Activated naive CD8-positive, alpha-beta T cell treated with anti-CD3 and anti-CD28 coated beads, Interleukin-2, amount 50 U/mL, for 16 hours (primary cell): ENCODE data around the gene IMMP2L.

Source experiments
- DNase-seq: peaks from one replicate; pipeline ENCODE4 v3.0.0-alpha.2; 2020; ENCODE audit warnings: low read depth, low spot score

Gene IMMP2L

DNA sequence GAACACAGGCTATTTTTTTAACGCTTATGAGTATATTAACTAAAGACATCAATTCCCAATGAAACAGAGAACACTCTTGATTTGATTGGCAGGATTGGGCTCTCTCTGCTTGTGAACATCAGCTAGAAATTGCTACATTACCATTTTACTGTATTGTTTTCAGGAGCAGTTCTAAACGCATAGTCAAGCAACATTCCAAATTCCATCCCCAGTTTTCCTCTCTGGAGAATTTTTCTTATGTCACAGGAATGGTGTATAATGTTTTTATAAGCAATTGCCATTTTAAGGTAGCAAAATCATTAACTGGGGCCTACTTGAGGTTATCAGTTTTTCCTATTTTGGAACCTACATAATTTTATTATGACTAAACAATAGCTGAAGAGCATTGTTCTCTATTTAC is 748.3 kb downstream of the IMMP2L start:
- no peak for DNase-seq

DNA sequence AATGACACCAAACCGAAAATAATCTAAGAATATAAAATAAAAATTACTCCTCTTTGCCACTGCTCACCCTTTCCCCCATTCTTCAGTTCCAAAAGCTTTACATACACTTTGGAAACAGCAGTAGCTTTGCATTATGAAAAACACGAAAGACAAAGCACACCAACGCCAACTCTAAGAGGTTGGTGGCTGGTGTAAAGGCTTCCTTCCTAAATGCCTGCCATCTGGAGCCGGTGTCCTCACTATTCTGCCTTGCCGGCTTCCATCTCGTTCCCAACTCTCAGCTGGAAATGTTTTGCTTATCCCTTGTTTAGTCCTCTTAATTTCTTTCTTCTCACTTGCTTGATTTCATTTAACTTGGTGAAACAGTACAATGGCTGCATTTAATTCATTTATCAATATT is 752.5 kb downstream of the IMMP2L start:
- DNase-seq, result no peak

DNA sequence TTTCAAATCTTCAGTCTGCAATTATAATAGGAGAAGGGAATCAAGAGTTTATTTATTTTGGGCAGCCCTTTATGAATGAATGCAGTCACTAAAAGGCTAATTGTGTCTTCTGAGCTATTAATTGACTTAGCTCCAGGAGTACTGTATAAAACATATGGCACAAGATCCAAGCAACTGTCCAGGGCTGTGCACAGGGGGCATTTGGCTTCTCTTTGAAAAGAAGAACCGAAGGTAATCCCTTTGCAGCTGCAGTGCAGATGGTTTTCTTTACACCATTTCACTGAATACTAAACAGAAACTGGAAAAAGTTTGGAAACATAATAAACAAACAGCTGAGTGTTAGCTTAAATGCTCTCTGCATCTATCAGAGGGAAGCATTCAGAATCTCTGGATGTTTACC is 753.9 kb downstream of the IMMP2L start:
- DNase-seq, result no peak

DNA sequence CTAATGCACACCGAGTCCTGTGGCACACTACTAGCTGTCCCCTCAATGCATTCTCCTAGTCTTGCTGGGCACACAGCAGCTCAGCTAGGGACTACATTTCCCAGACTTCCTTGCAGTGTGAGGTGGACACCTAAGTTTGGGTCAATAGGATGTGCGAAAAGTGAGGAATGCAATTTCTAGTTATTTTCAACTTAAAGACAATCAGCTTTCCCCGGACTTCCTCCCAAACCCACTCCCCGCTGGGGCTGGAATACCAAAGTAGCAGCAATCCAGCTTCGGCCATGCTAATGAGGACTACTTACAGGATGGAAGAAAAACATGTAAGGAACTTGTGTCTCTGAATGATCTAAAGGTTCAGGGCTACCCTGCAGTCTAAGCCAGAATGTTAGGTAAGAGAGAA is 757.8 kb downstream of the IMMP2L start:
- no peak for DNase-seq

DNA sequence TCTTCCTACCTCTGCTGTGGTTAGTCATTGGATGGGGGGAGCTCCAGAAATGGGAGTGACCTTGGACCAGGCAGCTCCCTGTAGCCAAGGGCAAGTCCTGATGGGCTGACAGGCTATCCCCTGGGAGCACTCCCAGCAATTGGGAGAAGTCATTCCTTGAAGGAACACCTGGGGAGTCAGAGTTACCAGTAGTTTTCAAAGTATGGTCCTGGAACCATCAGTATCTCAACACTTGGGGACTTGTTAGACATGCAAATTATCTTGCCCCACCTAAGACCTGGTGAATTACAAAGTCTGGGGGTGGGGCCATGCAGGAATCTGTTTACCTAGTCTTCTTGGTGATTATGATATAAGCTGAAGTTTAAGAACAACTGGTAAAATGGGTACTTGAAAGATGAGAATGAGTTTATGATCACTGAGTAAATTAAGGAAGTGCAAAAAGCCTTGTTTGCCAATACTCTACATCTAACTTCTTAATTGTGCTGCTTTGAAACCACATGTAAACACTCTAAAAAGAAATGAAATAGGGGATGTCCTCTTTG is 758.6 kb downstream of the IMMP2L start:
- DNase-seq, result no peak

DNA sequence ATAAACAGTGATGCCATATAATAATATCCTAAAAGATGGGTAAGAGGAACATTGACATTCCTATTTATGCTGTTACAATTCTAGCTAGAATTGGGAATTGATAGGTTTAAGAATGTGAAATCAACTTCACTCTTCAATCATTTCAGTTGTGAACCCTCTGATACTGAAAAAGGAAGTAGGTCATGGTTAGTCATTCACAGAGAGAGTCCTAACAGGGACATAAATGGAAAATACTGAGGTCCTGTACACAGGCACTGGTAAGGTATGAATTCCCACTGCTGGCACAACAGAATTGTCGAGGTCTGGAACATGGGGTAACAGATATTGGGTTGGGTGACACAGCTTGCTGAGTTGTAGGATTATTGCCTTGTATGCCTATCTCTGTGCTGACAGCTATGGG is 760.8 kb downstream of the IMMP2L start:
- no peak for DNase-seq

DNA sequence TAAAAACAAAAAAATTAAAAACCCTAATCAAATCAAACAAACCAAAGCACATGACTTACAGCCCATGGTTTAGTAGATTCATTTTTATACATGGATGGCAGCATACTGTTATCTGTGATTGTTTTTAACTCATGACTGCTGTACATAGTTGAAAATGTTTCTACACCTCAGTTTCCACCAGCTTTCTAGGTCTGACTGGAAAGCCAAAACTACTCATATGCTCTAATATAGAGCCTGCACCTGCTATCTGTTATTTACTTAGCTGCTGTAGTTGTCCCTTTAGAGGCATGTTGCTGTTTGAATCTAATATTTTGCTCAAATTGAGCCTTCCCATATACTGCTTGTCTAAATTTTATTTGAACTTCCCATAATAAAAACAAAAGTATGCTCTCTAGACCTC is 761.3 kb downstream of the IMMP2L start:
- no peak for DNase-seq

DNA sequence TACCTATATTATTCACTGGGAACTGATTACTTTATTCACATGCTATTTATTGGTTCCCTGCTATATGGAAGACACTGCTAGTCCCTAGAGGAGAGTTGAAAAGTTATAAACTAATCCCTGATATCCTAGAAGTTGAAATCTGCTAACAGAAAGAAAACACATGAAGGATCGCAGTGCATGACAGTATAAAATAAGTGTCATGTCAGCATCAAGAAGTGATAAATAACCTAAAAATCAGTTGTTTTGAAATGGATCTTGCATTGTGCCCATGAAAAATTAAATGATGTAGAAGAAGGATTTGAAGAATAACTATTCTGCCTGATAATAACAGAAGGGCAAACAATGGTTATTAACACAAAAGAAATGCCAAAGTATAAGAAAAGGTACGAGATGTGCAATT is 764.6 kb downstream of the IMMP2L start:
- no peak for DNase-seq

DNA sequence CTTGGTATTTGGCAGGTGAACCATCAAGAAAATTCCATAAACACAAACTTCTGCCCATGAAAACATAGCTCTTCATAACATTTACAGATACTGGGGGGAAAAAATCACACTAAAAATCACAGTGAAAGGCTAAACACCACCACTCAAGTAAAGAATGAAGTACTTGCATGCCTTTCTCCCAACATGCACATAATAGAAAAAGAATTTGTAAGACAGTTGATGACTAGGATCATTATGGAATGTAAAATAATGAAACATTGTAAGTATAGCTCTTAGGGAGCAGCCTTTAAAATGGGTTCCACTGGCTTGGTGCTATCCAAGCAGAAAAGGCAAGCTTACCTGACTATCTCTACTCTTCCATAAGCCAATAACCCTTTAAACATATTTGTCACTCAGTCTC is 771.3 kb downstream of the IMMP2L start:
- DNase-seq, result no peak

DNA sequence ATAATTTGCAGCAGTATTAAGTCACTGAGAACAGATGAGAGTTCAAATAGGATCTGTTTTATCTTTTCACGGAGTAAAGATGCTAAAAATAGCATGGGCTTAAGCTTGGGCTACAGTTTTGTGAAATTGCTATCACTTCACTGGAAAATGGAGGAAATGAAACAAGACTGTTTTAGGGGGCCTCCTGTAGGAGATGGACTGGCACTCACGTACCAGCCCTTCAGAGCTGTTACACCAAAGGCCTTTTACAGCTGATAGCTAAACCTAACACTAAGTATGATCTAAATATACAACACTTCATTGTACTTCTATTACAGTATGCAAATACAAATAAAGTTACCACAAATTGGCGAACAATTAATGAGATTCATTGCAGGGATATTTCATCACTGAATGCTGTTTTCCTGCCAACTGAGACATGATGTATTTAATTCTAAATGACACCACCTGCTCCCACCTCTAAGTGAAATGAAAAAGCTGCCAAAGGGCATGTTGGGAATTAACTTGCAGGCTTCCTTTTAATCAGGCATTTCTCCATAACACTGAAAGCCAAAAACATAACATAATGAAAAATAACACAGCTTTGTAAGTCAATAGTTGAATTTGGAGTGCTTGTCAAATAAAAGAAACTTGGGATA is 775.8 kb downstream of the IMMP2L start:
- DNase-seq, result no peak

DNA sequence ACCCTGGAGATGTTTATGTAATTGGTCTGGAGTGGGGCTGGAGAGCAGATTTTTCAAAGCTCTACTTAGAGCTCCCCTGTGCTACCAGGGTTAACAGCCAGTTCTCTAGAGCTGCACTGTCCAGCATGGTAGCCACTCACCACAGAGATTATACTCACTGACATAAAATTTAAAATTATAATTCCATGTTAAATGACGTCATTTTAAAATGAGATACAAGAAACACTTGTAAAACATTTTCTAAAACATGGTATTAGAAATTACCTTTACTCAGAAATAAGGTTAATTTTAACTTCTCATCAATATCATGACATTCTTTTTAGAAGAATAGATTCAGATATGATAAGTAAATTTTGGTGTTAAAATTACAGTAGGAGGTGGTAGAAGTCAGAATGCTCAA is 777.5 kb downstream of the IMMP2L start:
- no peak for DNase-seq

DNA sequence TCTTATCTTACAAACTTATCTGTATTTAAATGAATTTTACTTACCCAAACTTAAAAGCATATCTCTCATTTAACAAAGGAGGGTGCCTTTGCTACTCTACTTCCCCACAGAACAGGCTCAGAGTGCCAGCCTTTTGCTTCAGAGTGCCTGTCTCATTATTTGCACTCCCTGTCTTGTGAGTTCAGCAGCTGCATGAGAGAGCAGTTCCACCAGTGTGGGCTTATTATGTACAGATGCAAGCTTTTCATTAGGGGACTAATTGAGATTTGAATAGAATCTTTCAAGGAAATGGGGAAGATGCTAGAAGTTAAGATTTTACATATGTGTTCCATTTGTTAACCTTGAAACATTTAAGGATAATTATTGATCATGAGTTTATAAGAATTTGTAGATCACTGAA is 781.6 kb downstream of the IMMP2L start:
- DNase-seq, result no peak

DNA sequence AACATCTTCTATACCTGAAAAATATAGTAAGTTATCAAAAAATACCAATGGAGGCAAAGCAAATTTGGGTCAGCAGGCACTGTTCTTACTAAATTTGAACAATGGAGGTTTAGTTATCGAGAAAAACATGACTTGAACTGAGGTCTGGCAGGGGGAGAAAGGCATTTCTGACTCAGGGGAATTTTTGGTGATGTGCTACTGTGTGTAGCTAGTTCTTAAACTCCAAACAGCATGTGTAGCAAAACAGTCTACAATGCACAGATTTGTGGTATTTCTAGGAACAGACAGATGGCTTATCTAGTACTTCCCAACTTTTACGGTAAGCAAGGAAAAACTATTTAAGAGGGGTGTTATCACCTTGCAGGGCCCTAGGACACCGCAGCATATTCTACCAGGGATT is 783.0 kb downstream of the IMMP2L start:
- DNase-seq, result no peak

DNA sequence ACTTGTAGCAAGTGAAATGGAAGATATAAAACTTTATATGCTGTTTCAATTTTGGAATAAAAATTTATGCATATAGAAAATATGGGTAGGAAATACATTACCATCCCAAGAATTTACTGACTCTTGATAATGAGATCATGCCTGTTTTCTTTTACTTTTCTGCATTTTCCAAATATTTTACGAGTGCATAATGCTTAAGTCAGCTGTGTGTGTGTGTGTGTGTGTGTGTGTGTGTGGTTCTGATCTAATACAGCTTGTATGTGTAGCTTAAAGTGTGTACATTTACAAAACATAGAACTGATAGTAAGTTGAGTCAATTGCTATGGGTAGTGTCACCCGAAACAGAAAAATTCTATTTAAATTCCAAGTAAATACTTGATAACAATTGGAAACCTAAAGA is 787.2 kb downstream of the IMMP2L start:
- DNase-seq, result no peak

DNA sequence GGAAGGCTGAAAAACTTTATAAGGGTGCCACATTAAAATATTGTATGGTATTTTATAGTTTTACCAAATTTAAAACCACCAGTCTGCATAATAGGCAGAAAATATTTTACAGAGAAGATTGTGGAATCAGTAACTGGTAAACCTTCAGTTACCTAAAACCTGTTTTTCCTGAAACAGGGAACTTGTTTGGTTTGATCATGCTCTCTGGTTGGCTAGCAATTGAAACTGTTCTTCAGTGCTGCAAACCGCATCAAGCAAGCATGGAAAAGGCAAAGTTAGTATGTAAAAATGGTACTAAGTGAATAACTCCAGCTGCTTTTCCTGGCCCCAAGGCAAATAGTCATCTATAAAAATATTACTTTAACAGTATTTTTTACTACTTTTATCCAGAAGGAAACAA is 788.2 kb downstream of the IMMP2L start:
- no peak for DNase-seq

DNA sequence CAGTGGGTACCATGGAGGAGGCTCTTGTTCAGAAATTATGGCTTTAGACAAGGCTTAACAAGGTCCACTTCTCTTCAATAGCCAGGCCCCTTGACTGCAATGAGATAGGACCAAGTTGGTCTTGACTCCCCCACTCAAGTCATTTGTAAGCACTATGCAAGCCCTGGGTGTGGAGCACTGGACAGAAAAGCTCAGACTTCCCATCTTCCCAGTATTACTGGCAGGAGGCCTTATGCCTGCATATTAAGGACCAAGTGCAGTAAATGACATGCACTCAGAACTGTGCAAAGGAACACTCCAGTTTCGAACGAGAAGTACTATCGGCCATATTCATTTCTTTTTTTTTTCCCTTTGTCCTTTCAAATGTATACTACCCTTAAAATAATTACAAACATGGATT is 789.7 kb downstream of the IMMP2L start:
- DNase-seq, result no peak

DNA sequence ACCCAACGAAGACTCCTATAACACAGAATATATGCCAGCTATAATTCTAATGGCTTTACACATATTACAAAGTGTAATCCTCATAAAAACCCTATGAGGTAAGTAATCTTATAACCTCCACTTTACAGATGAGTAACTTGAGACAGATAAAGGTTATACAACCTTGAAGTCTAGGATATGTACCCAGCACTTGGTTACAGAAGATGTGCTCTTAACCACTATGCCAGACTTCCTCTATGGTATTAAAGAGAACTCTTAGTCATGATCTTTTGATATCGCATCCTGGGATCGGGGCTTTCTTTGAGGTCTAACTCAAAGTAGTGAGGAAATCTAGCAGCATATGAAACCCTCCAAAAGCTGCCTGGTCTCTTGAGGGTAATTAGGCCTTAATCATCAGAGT is 790.6 kb downstream of the IMMP2L start:
- no peak for DNase-seq

DNA sequence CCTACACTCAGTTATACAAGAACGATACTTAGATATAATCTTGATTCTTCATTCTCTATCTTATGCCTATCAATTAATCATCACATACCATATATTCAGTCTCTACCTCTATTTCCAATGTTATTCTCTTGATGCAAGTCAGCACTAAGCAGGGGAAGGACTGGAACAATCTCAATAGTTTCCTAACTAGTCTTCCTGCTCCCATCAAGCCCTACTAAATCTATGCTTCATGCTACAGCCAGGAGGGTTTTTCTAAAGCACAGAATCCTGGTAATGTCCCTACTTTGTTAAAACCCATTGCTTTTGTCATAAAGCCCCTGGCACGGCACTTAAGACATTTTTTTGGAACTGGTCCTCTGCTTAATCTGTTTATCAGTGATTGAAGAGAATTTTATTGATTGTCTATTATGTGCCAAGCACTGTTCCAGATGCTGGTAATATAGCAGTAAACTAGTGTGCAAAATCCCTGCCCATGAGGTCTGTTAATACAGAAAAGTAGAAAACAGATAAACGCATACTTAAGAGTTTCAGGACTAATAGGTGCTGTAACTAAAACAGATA is 794.7 kb downstream of the IMMP2L start:
- DNase-seq, result no peak

DNA sequence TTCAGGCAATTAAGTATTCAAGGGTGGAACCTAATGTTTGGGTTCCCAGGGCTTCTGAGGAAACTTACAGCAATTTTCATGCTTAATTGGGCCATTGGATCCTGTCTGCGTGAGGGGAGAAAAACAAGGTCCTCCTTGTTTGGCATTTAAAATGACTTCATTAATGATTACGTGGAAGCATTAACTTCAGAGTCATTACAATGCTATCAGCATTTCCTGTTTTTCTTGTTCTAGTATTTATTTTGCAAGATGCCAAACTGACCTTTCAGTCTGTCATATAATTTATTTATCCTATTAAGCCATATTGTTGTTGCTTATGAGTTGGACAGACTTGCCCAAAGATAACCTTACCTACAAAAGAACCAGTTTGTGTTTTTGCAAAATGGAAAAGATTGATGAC is 795.4 kb downstream of the IMMP2L start:
- no peak for DNase-seq

DNA sequence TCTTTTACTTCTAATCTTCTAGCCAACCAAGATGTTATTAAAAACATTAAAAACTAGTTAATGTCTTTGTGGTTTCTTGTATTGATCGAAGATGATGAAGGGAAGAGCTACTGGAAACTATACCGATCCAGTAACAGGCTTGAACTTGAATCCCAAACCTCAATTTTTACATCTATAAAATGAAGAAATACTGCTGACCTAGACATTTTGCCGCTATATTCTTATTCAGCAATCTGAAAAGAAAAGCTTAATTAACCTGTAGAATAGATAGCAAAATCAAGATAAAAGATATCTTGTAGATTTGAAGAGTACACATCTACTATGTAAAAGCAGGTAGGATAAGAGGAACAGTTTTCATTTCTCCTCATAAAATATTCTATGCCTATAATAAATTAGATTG is 797.4 kb downstream of the IMMP2L start:
- no peak for DNase-seq

DNA sequence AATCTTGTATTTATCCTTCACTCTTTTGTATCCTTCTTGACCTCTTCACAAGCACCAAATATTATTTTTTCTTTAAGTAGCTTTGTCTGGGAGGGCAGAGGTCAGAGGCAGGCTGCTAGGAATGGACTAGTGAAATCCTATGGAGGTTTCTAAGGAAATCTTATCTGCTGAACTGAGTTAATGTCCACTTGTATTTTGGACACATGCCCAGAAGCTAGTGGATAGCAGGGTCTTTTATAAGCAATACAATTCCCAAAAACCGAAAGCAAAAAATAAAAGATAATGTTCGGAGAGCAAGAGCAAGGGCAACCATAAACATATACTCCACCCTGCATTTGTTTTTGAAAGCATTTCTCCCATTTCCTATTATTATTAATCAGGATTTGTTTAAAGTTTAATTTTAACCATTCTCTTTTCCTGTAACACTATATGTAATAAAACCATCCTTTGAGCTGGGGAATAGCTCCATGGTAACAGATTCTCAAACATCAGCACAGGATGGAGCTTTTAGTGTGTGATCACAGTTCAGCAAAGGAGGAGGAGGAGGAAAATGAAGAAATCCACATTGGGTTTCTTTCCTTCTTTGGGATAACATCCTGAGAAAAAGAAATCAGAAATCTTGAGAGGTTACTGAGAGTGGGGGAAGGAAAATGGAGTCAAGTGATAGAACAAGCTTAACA is 799.6 kb downstream of the IMMP2L start:
- DNase-seq, result no peak

DNA sequence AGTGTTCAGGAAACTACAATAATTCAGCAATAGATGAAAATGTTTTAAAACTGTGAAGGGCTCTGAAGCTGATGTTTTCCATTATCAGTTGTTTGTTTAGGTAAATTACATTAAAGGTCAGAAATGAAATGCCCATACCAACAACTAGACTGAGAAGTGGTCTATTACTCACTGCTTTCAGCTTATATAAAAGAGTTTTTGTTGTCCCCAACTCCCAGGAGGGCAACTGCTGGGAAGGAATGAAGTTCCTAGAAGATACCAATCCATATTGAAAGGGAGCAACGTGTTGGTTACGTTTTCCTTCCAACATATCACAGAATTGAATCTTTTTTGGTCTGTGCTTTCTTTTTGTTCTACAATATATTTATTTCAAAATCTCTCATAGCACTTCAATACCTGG is 802.0 kb downstream of the IMMP2L start:
- no peak for DNase-seq

DNA sequence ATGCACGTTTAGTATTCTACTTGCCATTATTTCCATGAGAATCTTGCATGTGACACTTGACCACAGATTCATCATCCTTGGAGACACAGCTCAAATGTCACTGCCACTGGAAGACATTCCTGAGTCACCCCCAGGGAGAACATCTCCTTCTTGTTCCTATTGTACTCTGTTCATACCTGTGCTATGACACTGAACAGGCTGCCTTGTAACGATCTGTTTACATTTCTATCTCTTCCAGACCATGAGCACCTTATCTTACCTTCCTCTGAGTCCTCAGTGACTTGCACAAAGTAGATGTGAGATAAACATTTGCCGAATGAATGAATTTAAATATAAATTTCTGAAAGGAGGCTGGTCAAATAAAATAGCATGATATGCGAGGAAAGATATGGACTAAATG is 803.2 kb downstream of the IMMP2L start:
- DNase-seq, result no peak
